Measurements from ENCODE around the gene VRK2.

Gene VRK2

DNA sequence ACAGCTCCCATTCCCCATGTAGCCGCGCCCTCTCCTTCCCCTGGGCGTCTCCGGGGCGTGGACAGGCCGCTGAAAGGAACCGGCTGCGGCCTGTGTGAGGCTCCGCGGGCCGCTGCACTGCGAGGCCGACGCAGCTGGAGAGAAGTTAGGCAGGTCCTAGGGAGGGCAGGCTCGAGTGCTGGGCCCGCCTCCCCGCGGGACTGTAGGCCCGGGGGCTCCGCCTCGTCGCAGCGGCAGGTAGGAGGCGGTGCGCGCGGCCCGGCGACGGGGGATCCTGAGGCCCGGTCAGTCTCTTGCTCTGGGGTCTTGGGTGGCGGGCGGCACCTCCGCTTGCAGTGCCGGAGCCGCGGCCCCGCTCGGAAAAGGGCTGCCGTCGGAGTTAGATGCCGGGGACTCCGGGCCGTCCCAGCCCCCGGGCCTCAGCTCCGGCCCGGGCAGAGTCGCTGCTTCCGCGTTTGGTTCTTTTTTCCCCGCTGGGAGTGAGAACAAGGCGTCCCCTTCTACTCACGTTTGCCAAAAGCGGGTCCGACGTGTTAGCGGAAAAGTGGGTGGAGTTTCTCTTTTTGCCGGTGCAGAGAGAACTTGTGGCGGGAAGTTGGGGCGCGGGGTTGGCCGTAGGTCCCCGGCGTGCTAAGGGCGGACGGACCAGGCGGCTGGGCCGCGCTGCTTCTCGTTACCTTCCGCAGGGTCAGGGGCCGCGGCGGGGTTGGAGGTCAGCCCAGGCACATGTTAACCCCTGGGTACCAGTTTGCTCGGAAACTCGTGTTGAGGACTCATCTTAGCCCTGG, at the start of gene VRK2:
Gene VRK2, plus strand, starts transcription at position 222 of the 788 bp plus-strand sequence. CDS start 2,026 bp downstream, outside the sequence.
- no peak for TF ChIP-seq CTCF (IDR thresholded peaks at IDR 0.05)

- TF ChIP-seq CTCF (IDR thresholded peaks at IDR 0.05), result no peak
Measured at GRCh38 chr2:58006256-58006951, 40.2 kb upstream of the VRK2 start.

DNA sequence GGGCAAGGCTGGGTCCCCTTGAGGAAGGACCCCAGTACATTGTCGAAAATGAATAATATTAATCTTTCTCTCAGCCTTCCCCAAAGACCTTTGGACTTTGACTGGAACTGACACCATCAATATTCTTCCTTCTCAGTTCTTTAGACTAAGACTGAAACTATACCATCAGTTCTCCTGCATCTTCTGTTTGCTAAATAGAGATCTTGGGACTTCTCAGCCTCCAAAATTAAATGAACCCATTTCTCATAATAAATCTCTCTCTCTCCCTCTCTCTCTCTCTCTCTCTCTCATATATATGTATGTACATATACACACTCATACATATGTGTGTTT, 39.7 kb upstream of the VRK2 start:
- no peak for TF ChIP-seq CTCF (IDR thresholded peaks at IDR 0.05)

GRCh38 chr2:58010599-58010998, 36.0 kb upstream of the VRK2 start:
- no peak for TF ChIP-seq CTCF (IDR thresholded peaks at IDR 0.05)

DNA sequence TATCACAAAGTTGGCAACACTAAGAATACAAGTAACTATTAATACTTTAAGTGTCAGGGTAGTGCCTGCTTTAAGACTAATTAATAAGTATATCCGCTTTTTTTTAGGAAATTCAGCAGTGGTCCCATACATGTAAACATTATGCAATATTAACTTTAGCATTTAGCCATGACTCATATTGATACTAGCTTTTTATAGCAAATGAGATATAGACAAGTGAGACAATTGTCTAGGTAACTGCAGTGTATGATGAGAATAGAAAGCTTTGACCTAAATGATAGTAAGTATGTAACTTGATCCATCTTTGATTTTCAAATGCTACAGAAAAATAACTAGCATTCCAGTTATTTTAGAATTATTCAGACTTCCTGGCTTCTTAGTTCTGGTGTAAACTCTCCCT, 27.4 kb upstream of the VRK2 start:
- no peak for TF ChIP-seq CTCF (IDR thresholded peaks at IDR 0.05)

DNA sequence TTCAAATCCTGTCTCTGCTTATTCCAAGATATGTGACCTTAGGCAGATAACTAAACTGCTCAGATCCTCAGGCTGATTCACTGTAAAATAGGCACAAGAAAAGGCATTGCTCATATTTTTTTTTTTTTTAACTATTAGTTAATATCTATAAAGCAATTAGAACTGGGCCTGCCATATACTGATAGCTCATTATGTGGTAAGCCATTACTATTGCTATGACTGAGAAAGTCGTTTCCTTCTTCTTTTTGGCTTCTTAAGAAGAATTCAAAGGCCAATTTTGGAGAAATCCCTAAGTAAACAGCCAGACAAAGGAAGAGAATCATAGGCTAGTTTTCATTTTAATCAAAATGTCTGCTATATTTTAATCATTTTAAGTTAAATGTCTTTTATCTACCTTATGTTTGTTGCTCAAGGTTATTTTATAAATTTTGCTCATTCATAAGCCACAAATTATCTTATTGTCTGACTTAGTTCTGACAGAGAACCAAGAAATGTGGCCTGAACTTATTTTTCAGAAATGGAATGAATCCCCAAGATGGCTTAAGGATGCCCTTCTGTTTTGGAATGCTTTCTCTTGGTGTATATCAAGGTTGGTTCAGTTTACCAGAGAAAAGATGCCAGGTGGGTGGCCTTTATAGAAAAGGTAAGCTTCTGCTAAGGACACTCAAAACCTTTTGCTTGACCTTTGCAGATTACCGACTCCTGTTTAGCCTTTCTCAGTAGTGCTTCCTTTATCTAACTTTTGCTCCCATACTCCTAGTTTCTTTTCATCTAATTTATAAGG, 21.3 kb upstream of the VRK2 start:
- no peak for TF ChIP-seq CTCF (IDR thresholded peaks at IDR 0.05)

DNA sequence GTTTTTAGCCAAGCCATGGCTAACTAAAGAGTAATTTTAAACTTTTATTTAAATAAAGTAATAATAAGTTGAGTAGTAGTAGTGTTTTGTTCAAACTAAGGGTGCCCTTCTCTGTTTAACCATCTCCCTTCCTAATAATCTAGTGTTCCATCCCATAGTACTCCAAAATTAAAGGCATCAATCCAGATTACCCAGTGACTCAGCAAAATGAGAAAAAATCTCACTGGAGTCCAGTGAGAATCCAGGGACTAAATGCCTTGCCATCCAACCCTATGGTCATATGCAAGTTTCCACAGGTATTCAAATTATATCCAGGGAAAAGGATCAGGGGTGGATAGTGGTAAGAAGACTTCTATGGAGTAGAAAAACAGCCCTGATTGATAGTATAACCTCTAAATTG, 19.6 kb upstream of the VRK2 start:
- no peak for TF ChIP-seq CTCF (IDR thresholded peaks at IDR 0.05)
